Suppressor macrophage treated with lipopolysaccharide for 1 hour (primary cell): ENCODE measurements around the gene OR4D1.

Experiments used
- DNase-seq, 3 donors: peaks; one replicate each; pipeline ENCODE4 v3.0.0-alpha.2; 2020 to 2022

Gene OR4D1

GRCh38 chr17:58195518-58196123 lies 47.4 kb downstream of the OR4D1 start:
- DNase-seq: no peak

- DNase-seq: no peak
Measured at GRCh38 chr17:58196610-58197009, 48.4 kb downstream of the OR4D1 start.

DNA sequence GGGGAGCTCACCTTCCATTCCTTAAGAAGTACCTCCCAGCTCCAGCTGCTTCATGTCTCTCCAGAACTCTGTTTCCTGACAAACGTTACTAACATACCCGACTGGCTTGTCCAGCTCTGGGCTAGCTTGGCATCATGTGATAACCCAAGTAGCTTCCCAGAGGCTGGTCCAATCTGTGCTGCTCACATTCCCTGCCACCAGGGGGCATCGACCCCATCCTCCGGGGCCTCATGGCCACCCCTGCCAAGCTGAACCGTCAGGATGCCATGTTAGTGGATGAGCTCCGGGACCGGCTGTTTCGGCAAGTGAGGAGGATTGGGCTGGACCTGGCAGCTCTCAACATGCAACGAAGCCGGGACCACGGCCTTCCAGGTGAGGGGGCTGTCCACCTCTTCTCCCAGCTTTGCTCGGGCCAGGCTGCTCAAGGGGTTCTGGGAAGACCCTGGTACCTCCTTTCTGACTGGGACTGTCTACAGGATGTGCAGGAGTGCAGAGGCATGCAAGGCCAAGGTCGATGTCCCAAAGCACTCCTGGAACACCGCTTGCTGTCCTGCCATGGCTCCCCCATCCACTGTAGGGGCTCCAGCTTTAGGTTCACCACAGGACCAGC lies 51.9 kb downstream of the OR4D1 start:
- peak; percentile 76 to 87 (median 83) for DNase-seq

- no peak for DNase-seq
Measured at GRCh38 chr17:58202859-58203258, 54.7 kb downstream of the OR4D1 start.

- DNase-seq: no peak
Measured at GRCh38 chr17:58204796-58205195, 56.6 kb downstream of the OR4D1 start.

- DNase-seq: no peak
Measured at GRCh38 chr17:58205936-58206335, 57.8 kb downstream of the OR4D1 start.

- no peak for DNase-seq
Measured at GRCh38 chr17:58207451-58207850, 59.3 kb downstream of the OR4D1 start.

DNA sequence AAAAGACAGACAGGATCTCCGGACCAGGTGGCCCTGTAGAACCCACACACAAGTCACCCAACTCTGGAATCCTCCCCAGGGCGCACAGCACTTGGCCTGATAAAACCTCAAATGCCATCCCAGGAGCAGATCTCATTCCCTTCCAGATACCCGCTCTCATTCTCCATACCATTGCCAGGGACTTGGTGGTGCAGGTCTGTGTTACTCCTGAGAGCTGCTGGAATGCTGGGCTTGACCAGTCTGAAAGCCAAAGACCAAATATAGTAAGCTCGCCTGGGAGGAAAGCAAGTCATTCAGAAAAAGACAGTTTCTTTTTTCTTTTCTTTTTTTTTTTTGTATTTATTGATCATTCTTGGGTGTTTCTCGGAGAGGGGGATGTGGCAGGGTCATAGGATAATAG lies 60.2 kb downstream of the OR4D1 start:
- no peak for DNase-seq
